Measurements from ENCODE around the gene HAUS7.
A peak's percentile ranks its signal among the peaks of the same experiment; 100 is the strongest.

Gene HAUS7

GRCh38 chrX:153476666-153477363 is 6.4 kb upstream of the HAUS7 start:
- peak; percentile 63 for DNase-seq (ENCODE audit: low spot score)

- DNase-seq (ENCODE audit: low spot score), result no peak
These were observed 5.4 kb upstream of the HAUS7 start for GRCh38 chrX:153475751-153476281.

GRCh38 chrX:153475271-153475670 is 4.9 kb upstream of the HAUS7 start:
- DNase-seq (ENCODE audit: low spot score), result no peak

- DNase-seq (ENCODE audit: low spot score), result peak; percentile 65
These were observed 4.3 kb upstream of the HAUS7 start for GRCh38 chrX:153474718-153475117.

- no peak for DNase-seq (ENCODE audit: low spot score)
These were observed 3.9 kb upstream of the HAUS7 start for GRCh38 chrX:153474266-153474665.

GRCh38 chrX:153473126-153473525 is 2.8 kb upstream of the HAUS7 start:
- DNase-seq (ENCODE audit: low spot score), result no peak

- DNase-seq (ENCODE audit: low spot score), result no peak
These were observed 1.4 kb upstream of the HAUS7 start for GRCh38 chrX:153471663-153472280.

GRCh38 chrX:153469811-153470410 is 465 bp downstream of the HAUS7 start:
- no peak for DNase-seq (ENCODE audit: low spot score)

- no peak for DNase-seq (ENCODE audit: low spot score)
These were observed 2.3 kb downstream of the HAUS7 start for GRCh38 chrX:153468008-153468580.

- DNase-seq (ENCODE audit: low spot score), result no peak
These were observed 4.5 kb downstream of the HAUS7 start for GRCh38 chrX:153465691-153466380.

- DNase-seq (ENCODE audit: low spot score), result no peak
These were observed 6.3 kb downstream of the HAUS7 start for GRCh38 chrX:153464116-153464515.

- DNase-seq (ENCODE audit: low spot score), result no peak
These were observed 6.8 kb downstream of the HAUS7 start for GRCh38 chrX:153463556-153463955.

- no peak for DNase-seq (ENCODE audit: low spot score)
These were observed 7.3 kb downstream of the HAUS7 start for GRCh38 chrX:153463031-153463430.

GRCh38 chrX:153462291-153462690 is 8.1 kb downstream of the HAUS7 start:
- no peak for DNase-seq (ENCODE audit: low spot score)

- DNase-seq (ENCODE audit: low spot score), result peak; percentile 52
These were observed 9.6 kb downstream of the HAUS7 start for GRCh38 chrX:153460826-153461225.

- peak; percentile 70 for DNase-seq (ENCODE audit: low spot score)
These were observed 10.4 kb downstream of the HAUS7 start for GRCh38 chrX:153459986-153460385.

GRCh38 chrX:153458476-153458875 is 11.9 kb downstream of the HAUS7 start:
- no peak for DNase-seq (ENCODE audit: low spot score)

- no peak for DNase-seq (ENCODE audit: low spot score)
These were observed 12.4 kb downstream of the HAUS7 start for GRCh38 chrX:153457827-153458466.

- no peak for DNase-seq (ENCODE audit: low spot score)
These were observed 13.1 kb downstream of the HAUS7 start for GRCh38 chrX:153457136-153457825.

GRCh38 chrX:153456704-153457103 is 13.7 kb downstream of the HAUS7 start:
- DNase-seq (ENCODE audit: low spot score), result no peak

- no peak for DNase-seq (ENCODE audit: low spot score)
These were observed 14.2 kb downstream of the HAUS7 start for GRCh38 chrX:153456161-153456560.

Data from AG08396 (cell line).